ENCODE results near the gene ST8SIA1.

DNA sequence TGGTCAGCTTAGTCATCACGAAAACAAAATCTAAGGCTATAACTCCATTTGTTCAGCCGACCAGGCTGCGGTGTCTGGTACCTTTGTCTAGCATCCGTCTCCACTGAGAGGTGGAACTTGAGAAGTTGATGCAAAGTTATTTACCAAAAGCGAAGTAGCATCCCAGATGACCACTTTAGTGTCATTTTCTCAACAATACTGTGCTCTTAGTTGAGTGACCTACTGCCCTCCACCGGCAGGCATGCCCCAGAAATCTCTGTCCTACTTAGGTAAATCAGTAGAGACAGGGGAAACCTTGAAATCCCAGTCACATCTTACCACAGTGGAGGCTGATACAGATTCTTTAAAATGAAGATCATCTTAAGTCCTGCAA, 1.3 kb upstream of the ST8SIA1 start:
- TF ChIP-seq POLR2AphosphoS5 (IDR thresholded peaks at IDR 0.05): no peak
- TF ChIP-seq, protein P1, sequence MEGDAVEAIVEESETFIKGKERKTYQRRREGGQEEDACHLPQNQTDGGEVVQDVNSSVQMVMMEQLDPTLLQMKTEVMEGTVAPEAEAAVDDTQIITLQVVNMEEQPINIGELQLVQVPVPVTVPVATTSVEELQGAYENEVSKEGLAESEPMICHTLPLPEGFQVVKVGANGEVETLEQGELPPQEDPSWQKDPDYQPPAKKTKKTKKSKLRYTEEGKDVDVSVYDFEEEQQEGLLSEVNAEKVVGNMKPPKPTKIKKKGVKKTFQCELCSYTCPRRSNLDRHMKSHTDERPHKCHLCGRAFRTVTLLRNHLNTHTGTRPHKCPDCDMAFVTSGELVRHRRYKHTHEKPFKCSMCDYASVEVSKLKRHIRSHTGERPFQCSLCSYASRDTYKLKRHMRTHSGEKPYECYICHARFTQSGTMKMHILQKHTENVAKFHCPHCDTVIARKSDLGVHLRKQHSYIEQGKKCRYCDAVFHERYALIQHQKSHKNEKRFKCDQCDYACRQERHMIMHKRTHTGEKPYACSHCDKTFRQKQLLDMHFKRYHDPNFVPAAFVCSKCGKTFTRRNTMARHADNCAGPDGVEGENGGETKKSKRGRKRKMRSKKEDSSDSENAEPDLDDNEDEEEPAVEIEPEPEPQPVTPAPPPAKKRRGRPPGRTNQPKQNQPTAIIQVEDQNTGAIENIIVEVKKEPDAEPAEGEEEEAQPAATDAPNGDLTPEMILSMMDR (IDR thresholded peaks at IDR 0.05; ENCODE audit: poor library complexity, severe bottlenecking): peak; percentile 70

All from neural cell (in vitro differentiated cells).